ENCODE measurements around the gene SSR2. TPM values are rescaled to one million over a fixed set of nuclear protein-coding genes. Genes with fewer than 3 reads are reported as not detected.
A peak's percentile ranks its signal among the peaks of the same experiment; 100 is the strongest.

Gene SSR2
- total RNA-seq, 1 donor from 2014 or later = 236 TPM

GRCh38 chr1:155996166-155996565 is 24.6 kb downstream of the SSR2 start:
- FAIRE-seq = no peak

GRCh38 chr1:155993595-155993994 is 27.2 kb downstream of the SSR2 start:
- Histone ChIP-seq H3K79me2 (ENCODE audit: insufficient read depth, low read length) (no peaks in the 10 kb centered on the region), H3K36me3 (ENCODE audit: insufficient read depth, low read length) (no peaks in the 10 kb centered on the region), H4K20me1 (ENCODE audit: insufficient read depth, low read length) (no peaks in the 10 kb centered on the region), H3K27ac (ENCODE audit: low read depth, low read length) (no peak overlapping the region), H3K27me3 (ENCODE audit: insufficient read depth, low read length) (no peaks in the 10 kb centered on the region), H3K4me3 (ENCODE audit: insufficient read depth, low read depth, low read length) (no peak overlapping the region), H3K9me3 (ENCODE audit: insufficient read depth, low read depth, low read length) (no peaks in the 10 kb centered on the region), H3K9ac (ENCODE audit: low read length) (no peak overlapping the region), H3K4me1 (ENCODE audit: insufficient read depth, low read length) (peaks cover 6% of the 10 kb centered on the region), H3K4me2 (ENCODE audit: low read length) (no peak overlapping the region), H2AFZ (ENCODE audit: low read depth, low read length) (no peak overlapping the region)
- peak overlapping the region; percentile 66 for H3K27ac Mint-ChIP-seq (ENCODE audit: unreplicated experiment)
- no peak for TF ChIP-seq EZH2 (IDR thresholded peaks at IDR 0.05; ENCODE audit: insufficient read depth, low read length)
- TF ChIP-seq, protein P1, sequence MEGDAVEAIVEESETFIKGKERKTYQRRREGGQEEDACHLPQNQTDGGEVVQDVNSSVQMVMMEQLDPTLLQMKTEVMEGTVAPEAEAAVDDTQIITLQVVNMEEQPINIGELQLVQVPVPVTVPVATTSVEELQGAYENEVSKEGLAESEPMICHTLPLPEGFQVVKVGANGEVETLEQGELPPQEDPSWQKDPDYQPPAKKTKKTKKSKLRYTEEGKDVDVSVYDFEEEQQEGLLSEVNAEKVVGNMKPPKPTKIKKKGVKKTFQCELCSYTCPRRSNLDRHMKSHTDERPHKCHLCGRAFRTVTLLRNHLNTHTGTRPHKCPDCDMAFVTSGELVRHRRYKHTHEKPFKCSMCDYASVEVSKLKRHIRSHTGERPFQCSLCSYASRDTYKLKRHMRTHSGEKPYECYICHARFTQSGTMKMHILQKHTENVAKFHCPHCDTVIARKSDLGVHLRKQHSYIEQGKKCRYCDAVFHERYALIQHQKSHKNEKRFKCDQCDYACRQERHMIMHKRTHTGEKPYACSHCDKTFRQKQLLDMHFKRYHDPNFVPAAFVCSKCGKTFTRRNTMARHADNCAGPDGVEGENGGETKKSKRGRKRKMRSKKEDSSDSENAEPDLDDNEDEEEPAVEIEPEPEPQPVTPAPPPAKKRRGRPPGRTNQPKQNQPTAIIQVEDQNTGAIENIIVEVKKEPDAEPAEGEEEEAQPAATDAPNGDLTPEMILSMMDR (IDR thresholded peaks at IDR 0.05; ENCODE audit: insufficient read depth, low read depth, low read length) = no peak
- H3K4me3 Mint-ChIP-seq (ENCODE audit: unreplicated experiment) = no peak overlapping the region
- DNase-seq (ENCODE audit: low read depth) (no peak), FAIRE-seq (no peak)
- peaks cover 25% of the 10 kb centered on the region for H3K27me3 Mint-ChIP-seq (ENCODE audit: low read depth, unreplicated experiment)
- H3K4me1 Mint-ChIP-seq (ENCODE audit: low read depth, unreplicated experiment) = no peaks in the 10 kb centered on the region
- peaks cover 2% of the 10 kb centered on the region for H3K36me3 Mint-ChIP-seq (ENCODE audit: low read depth, unreplicated experiment)
- no peaks in the 10 kb centered on the region for H3K9me3 Mint-ChIP-seq (ENCODE audit: unreplicated experiment)

More at GRCh38 chr1:155996166-155996565, 24.6 kb downstream of the SSR2 start:
- no peak for TF ChIP-seq EZH2 (IDR thresholded peaks at IDR 0.05; ENCODE audit: insufficient read depth, low read length)
- TF ChIP-seq, protein P1 (IDR thresholded peaks at IDR 0.05; ENCODE audit: insufficient read depth, low read depth, low read length) = no peak
- Histone ChIP-seq H3K9me3 (ENCODE audit: insufficient read depth, low read depth, low read length) (no peaks in the 10 kb centered on the region), H3K4me2 (ENCODE audit: low read length) (no peak overlapping the region), H3K36me3 (ENCODE audit: insufficient read depth, low read length) (no peaks in the 10 kb centered on the region), H3K27ac (ENCODE audit: low read depth, low read length) (no peak overlapping the region), H3K4me1 (ENCODE audit: insufficient read depth, low read length) (no peaks in the 10 kb centered on the region), H3K9ac (ENCODE audit: low read length) (no peak overlapping the region), H3K27me3 (ENCODE audit: insufficient read depth, low read length) (no peaks in the 10 kb centered on the region), H2AFZ (ENCODE audit: low read depth, low read length) (no peak overlapping the region), H3K79me2 (ENCODE audit: insufficient read depth, low read length) (no peaks in the 10 kb centered on the region), H3K4me3 (ENCODE audit: insufficient read depth, low read depth, low read length) (no peak overlapping the region), H4K20me1 (ENCODE audit: insufficient read depth, low read length) (no peaks in the 10 kb centered on the region)
- Mint-ChIP-seq H3K4me1 (ENCODE audit: low read depth, unreplicated experiment) (no peaks in the 10 kb centered on the region), H3K27me3 (ENCODE audit: low read depth, unreplicated experiment) (peaks cover 25% of the 10 kb centered on the region), H3K9me3 (ENCODE audit: unreplicated experiment) (no peaks in the 10 kb centered on the region), H3K36me3 (ENCODE audit: low read depth, unreplicated experiment) (peaks cover 2% of the 10 kb centered on the region), H3K4me3 (ENCODE audit: unreplicated experiment) (no peak overlapping the region), H3K27ac (ENCODE audit: unreplicated experiment) (no peak overlapping the region)
- no peak for DNase-seq (ENCODE audit: low read depth)

DNA sequence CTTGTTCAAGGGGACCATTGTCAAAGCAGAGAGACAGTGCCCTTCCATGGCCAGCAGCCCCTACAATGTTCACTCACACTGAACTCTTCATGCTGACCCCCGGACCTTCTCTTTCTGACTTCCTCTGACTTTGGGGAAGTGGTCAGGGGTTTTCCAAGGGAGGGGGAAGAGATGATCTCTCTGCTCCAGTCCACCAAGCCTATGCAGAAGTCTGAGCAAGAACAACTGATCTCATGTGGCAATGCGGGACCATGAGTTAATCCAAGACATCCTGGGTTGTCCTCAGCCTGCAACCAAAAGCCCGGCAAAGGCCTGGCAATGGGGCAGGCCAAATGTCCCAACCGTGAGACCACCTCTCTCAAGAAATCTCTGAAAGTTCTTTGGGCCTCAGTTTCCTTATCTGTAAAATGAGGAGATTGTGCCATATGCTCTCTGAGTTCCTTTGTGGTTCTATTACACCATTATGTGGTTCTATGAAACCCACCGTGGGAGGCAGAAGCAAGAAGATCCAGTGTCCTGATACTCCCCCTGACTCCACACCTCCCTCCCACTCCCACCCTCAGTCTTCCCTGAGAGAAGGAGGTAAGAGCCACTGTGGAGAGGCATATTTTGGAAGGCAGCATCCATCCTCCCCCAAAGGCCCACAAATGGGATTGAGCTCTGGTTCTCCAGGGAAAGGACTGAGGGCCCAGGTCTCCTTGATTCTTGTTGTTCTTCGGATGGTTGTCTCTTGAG is 30.6 kb downstream of the SSR2 start:
- Histone ChIP-seq H3K79me2 (ENCODE audit: insufficient read depth, low read length) (no peaks in the 10 kb centered on the region), H3K27ac (ENCODE audit: low read depth, low read length) (no peak overlapping the region), H3K4me2 (ENCODE audit: low read length) (no peak overlapping the region), H3K9me3 (ENCODE audit: insufficient read depth, low read depth, low read length) (no peaks in the 10 kb centered on the region), H4K20me1 (ENCODE audit: insufficient read depth, low read length) (no peaks in the 10 kb centered on the region), H3K27me3 (ENCODE audit: insufficient read depth, low read length) (no peaks in the 10 kb centered on the region), H2AFZ (ENCODE audit: low read depth, low read length) (no peak overlapping the region), H3K4me1 (ENCODE audit: insufficient read depth, low read length) (peaks cover 6% of the 10 kb centered on the region), H3K9ac (ENCODE audit: low read length) (no peak overlapping the region), H3K36me3 (ENCODE audit: insufficient read depth, low read length) (no peaks in the 10 kb centered on the region), H3K4me3 (ENCODE audit: insufficient read depth, low read depth, low read length) (no peak overlapping the region)
- no peak for TF ChIP-seq EZH2 (IDR thresholded peaks at IDR 0.05; ENCODE audit: insufficient read depth, low read length)
- TF ChIP-seq, protein P1 (IDR thresholded peaks at IDR 0.05; ENCODE audit: insufficient read depth, low read depth, low read length) = no peak
- Mint-ChIP-seq H3K27me3 (ENCODE audit: low read depth, unreplicated experiment) (peaks cover 16% of the 10 kb centered on the region), H3K36me3 (ENCODE audit: low read depth, unreplicated experiment) (peaks cover 4% of the 10 kb centered on the region), H3K4me1 (ENCODE audit: low read depth, unreplicated experiment) (no peaks in the 10 kb centered on the region), H3K27ac (ENCODE audit: unreplicated experiment) (no peak overlapping the region), H3K4me3 (ENCODE audit: unreplicated experiment) (no peak overlapping the region), H3K9me3 (ENCODE audit: unreplicated experiment) (no peaks in the 10 kb centered on the region)
- DNase-seq (ENCODE audit: low read depth) (no peak), FAIRE-seq (no peak)
